Esophagus muscularis mucosa (tissue), 4 donors: ENCODE measurements around the gene NID2. TPM values are rescaled to one million over a fixed set of nuclear protein-coding genes. Genes with fewer than 3 reads are reported as not detected.

Experiments used
- DNase-seq: peaks from one replicate; pipeline ENCODE4 v3.0.0-alpha.2; 2017; ENCODE audit errors: extremely low spot score
- H3K27ac ChIP-seq, 4 donors: fragments of 200-600 bp; sonication (generic); replicated peaks in 1 of 4; 1 replicate in 3 of 4; 2 replicates in 1 of 4; pipeline ENCODE4 v1.5.1; 2016 to 2019; ENCODE audit warnings: mild to moderate bottlenecking in 1 of 4
- H3K27me3 ChIP-seq, 4 donors: fragments of 200-600 bp; sonication (generic); one replicate each; pipeline versions ENCODE4 v1.5.1 to v1.6.0; 2016 to 2019
- H3K36me3 ChIP-seq, 4 donors: fragments of 200-600 bp; sonication (generic); one replicate each; pipeline ENCODE4 v1.5.1; 2016 to 2019
- H3K4me1 ChIP-seq, 4 donors: fragments of 200-600 bp; sonication (generic); one replicate each; pipeline ENCODE4 v1.5.1; 2016 to 2019
- H3K4me3 ChIP-seq, 4 donors: fragments of 200-600 bp; sonication (generic); 1 replicate in 2 of 4; 2 replicates in 2 of 4; pipeline ENCODE4 v1.5.1; 2016 to 2019; ENCODE audit warnings: mild to moderate bottlenecking in 4 of 4, moderate library complexity in 1 of 4
- H3K9me3 ChIP-seq, 4 donors: fragments of 200-600 bp; sonication (generic); 1 replicate in 3 of 4; 2 replicates in 1 of 4; pipeline ENCODE4 v1.5.1; 2016 to 2019
- EP300 ChIP-seq: sonication (generic); formaldehyde crosslinking; IDR thresholded peaks from one replicate; pipeline ENCODE4 v1.6.1; 2017; ENCODE audit warnings: antibody characterized with exemption
- POLR2A ChIP-seq: fragments of 450-650 bp; IDR thresholded peaks from one replicate; pipeline ENCODE4 v1.6.1; 2017; ENCODE audit warnings: antibody characterized with exemption, moderate library complexity, mild to moderate bottlenecking, low read depth
- POLR2AphosphoS5 ChIP-seq, 2 donors: sonication (generic); formaldehyde crosslinking; IDR thresholded peaks; one replicate each; pipeline ENCODE4 v1.6.1; 2017; ENCODE audit warnings: antibody characterized with exemption in 2 of 2
- WGBS: methylation state at CpG from one replicate; pipeline ENCODE4 v1.1.5; 2018; 5-methylcytosine and 5-hydroxymethylcytosine counted together
- intact Hi-C: fragments of 100-400 bp; cut with DNase I; formaldehyde crosslinking; loops from one replicate; pipeline ENCODE4 v1.15.1; 2023
- total RNA-seq, 4 donors: library from RNA; depleted of rRNA; stranded (reverse); fragments of >200 nt; gene quantifications; one replicate each; pipeline versions ENCODE4 v1.1.0 to v1.2.1, GENCODE V29; 2016
- TF ChIP-seq, protein P1 (sequence below), 3 experiments: fragments of 200-600 bp in 2 of 3; fragments of 450-650 bp in 1 of 3; sonication (generic) in 2 of 3; IDR thresholded peaks; one replicate each; pipeline ENCODE4 v1.5.1; 2017 to 2019; ENCODE audit warnings: antibody characterized with exemption in 3 of 3, mild to moderate bottlenecking in 2 of 3, moderate library complexity in 1 of 3

The NID2 gene
- total RNA-seq, 4 donors from 2014 or later, result 40.4 to 77.2 (median 57.5) TPM

GRCh38 chr14:52086711-52087110 lies 17.9 kb upstream of the NID2 start:
- TF ChIP-seq POLR2AphosphoS5 (IDR thresholded peaks at IDR 0.05), result no peak
- TF ChIP-seq POLR2A, result no peak
- TF ChIP-seq, protein P1, sequence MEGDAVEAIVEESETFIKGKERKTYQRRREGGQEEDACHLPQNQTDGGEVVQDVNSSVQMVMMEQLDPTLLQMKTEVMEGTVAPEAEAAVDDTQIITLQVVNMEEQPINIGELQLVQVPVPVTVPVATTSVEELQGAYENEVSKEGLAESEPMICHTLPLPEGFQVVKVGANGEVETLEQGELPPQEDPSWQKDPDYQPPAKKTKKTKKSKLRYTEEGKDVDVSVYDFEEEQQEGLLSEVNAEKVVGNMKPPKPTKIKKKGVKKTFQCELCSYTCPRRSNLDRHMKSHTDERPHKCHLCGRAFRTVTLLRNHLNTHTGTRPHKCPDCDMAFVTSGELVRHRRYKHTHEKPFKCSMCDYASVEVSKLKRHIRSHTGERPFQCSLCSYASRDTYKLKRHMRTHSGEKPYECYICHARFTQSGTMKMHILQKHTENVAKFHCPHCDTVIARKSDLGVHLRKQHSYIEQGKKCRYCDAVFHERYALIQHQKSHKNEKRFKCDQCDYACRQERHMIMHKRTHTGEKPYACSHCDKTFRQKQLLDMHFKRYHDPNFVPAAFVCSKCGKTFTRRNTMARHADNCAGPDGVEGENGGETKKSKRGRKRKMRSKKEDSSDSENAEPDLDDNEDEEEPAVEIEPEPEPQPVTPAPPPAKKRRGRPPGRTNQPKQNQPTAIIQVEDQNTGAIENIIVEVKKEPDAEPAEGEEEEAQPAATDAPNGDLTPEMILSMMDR (IDR thresholded peaks at IDR 0.05), result no peak
- no peak for TF ChIP-seq EP300
- peaks cover 0 to 10% (median 4%) of the 10 kb centered on the region in 4 donors for H3K9me3 ChIP-seq
- no peaks in the 10 kb centered on the region for H3K36me3 ChIP-seq
- no peak overlapping the region for H3K4me3 ChIP-seq
- DNase-seq, result no peak
- intact Hi-C loops, result no loop called here
- WGBS, result 64% methylated on average over 4 of the region's 4 CpGs
- H3K27ac ChIP-seq, result no peak overlapping the region
- no peaks in the 10 kb centered on the region for H3K27me3 ChIP-seq
- H3K4me1 ChIP-seq, result peaks cover 0 to 11% (median 3%) of the 10 kb centered on the region in 4 donors

GRCh38 chr14:52082903-52083302 lies 14.0 kb upstream of the NID2 start:
- intact Hi-C loops, result no loop called here
- Histone ChIP-seq H3K4me1 (peaks cover 0 to 3% (median 0%) of the 10 kb centered on the region in 4 donors), H3K27ac (no peak overlapping the region), H3K9me3 (peaks cover 0 to 10% (median 4%) of the 10 kb centered on the region in 4 donors), H3K4me3 (no peak overlapping the region), H3K36me3 (no peaks in the 10 kb centered on the region), H3K27me3 (no peaks in the 10 kb centered on the region)
- DNase-seq, result no peak
- TF ChIP-seq POLR2A (no peak), EP300 (no peak), POLR2AphosphoS5 (IDR thresholded peaks at IDR 0.05) (no peak)
- TF ChIP-seq, protein P1 (IDR thresholded peaks at IDR 0.05), result no peak

DNA sequence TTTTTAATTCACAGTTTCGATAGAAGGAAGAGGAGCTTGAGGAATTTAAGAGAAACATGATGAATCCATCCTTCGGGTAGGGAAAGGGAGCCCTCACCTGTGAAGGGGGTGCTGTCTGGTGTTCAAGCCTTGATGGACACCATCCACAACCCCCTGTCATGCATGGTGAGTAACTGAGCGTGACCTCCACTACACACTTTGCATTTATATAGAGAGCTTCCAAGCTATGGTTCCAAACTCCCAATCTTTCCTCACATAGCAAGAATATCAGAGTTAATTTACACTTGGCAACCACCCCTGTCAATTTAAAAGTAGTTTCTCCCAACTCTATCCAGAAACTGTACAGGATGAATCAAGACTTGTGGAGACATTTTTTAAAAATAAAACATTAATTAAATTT lies 13.1 kb upstream of the NID2 start:
- Histone ChIP-seq H3K4me1 (peaks cover 0 to 10% (median 0%) of the 10 kb centered on the region in 4 donors), H3K9me3 (peaks cover 0 to 10% (median 4%) of the 10 kb centered on the region in 4 donors), H3K36me3 (no peaks in the 10 kb centered on the region), H3K4me3 (no peak overlapping the region), H3K27ac (no peak overlapping the region), H3K27me3 (no peaks in the 10 kb centered on the region)
- WGBS, result 83% methylated on average over 3 of the region's 3 CpGs
- intact Hi-C loops, result no loop called here
- DNase-seq, result no peak
- no peak for TF ChIP-seq POLR2AphosphoS5 (IDR thresholded peaks at IDR 0.05)

GRCh38 chr14:52080808-52081755 lies 12.2 kb upstream of the NID2 start:
- 72% methylated on average over 4 of the region's 4 CpGs for WGBS

More at GRCh38 chr14:52080808-52081755, 12.2 kb upstream of the NID2 start:
- Histone ChIP-seq H3K4me3 (no peak overlapping the region), H3K9me3 (peaks cover 0 to 10% (median 4%) of the 10 kb centered on the region in 4 donors), H3K4me1 (peaks cover 0 to 10% (median 2%) of the 10 kb centered on the region in 4 donors), H3K27ac (no peak overlapping the region), H3K27me3 (no peaks in the 10 kb centered on the region), H3K36me3 (no peaks in the 10 kb centered on the region)
- TF ChIP-seq, protein P1 (IDR thresholded peaks at IDR 0.05), result no peak
- no peak for TF ChIP-seq POLR2A
- TF ChIP-seq POLR2AphosphoS5 (IDR thresholded peaks at IDR 0.05), result no peak
- TF ChIP-seq EP300, result no peak
- intact Hi-C loops, result no loop called here
- peak; percentile 29 for DNase-seq
